Measurements from ENCODE around the gene IL19.

IL19 gene

GRCh38 chr1:206798384-206798996, 27.9 kb downstream of the IL19 start:
- DNase-seq (ENCODE audit: low read depth in 2 of 2) = no peak

GRCh38 chr1:206799311-206799710, 28.7 kb downstream of the IL19 start:
- DNase-seq (ENCODE audit: low read depth in 2 of 2) = no peak

GRCh38 chr1:206800411-206800810, 29.8 kb downstream of the IL19 start:
- DNase-seq (ENCODE audit: low read depth in 2 of 2) = no peak

- DNase-seq (ENCODE audit: low read depth in 2 of 2) = no peak
Observed at GRCh38 chr1:206800891-206801290, 30.3 kb downstream of the IL19 start.

GRCh38 chr1:206801467-206801866, 30.9 kb downstream of the IL19 start:
- DNase-seq (ENCODE audit: low read depth in 2 of 2) = no peak

GRCh38 chr1:206802401-206802800, 31.8 kb downstream of the IL19 start:
- no peak for DNase-seq (ENCODE audit: low read depth in 2 of 2)

GRCh38 chr1:206803221-206803730, 32.7 kb downstream of the IL19 start:
- no peak for DNase-seq (ENCODE audit: low read depth in 2 of 2)

GRCh38 chr1:206804156-206804737, 33.7 kb downstream of the IL19 start:
- DNase-seq (ENCODE audit: low read depth in 2 of 2) = no peak

- DNase-seq (ENCODE audit: low read depth in 2 of 2) = no peak
Observed at GRCh38 chr1:206805357-206805756, 34.8 kb downstream of the IL19 start.

- DNase-seq (ENCODE audit: low read depth in 2 of 2) = no peak
Observed at GRCh38 chr1:206808615-206809014, 38.0 kb downstream of the IL19 start.

- DNase-seq (ENCODE audit: low read depth in 2 of 2) = no peak
Observed at GRCh38 chr1:206809504-206810084, 39.0 kb downstream of the IL19 start.

- no peak for DNase-seq (ENCODE audit: low read depth in 2 of 2)
Observed at GRCh38 chr1:206812471-206812870, 41.9 kb downstream of the IL19 start.

GRCh38 chr1:206814716-206815341, 44.3 kb downstream of the IL19 start:
- peak; percentile 83 for DNase-seq (ENCODE audit: low read depth in 2 of 2)

- DNase-seq (ENCODE audit: low read depth in 2 of 2) = no peak
Observed at GRCh38 chr1:206816390-206817287, 46.1 kb downstream of the IL19 start.

GRCh38 chr1:206821493-206821892, 50.9 kb downstream of the IL19 start:
- DNase-seq (ENCODE audit: low read depth in 2 of 2) = no peak

- no peak for DNase-seq (ENCODE audit: low read depth in 2 of 2)
Observed at GRCh38 chr1:206823727-206824126, 53.2 kb downstream of the IL19 start.

GRCh38 chr1:206824331-206824730, 53.8 kb downstream of the IL19 start:
- peak in 1 of 2 experiments; percentile 41 for DNase-seq (ENCODE audit: low read depth in 2 of 2)

- DNase-seq (ENCODE audit: low read depth in 2 of 2) = no peak
Observed at GRCh38 chr1:206826394-206826793, 55.8 kb downstream of the IL19 start.

GRCh38 chr1:206828061-206828460, 57.5 kb downstream of the IL19 start:
- no peak for DNase-seq (ENCODE audit: low read depth in 2 of 2)

- no peak for DNase-seq (ENCODE audit: low read depth in 2 of 2)
Observed at GRCh38 chr1:206828765-206829164, 58.2 kb downstream of the IL19 start.

GRCh38 chr1:206829282-206829681, 58.7 kb downstream of the IL19 start:
- DNase-seq (ENCODE audit: low read depth in 2 of 2) = no peak

- DNase-seq (ENCODE audit: low read depth in 2 of 2) = no peak
Observed at GRCh38 chr1:206829875-206830274, 59.3 kb downstream of the IL19 start.
